Heart left ventricle (tissue), 13 donors: Measurements from ENCODE around the gene CPPED1.

Experiments used
- CTCF ChIP-seq, 12 donors: fragments of 200-600 bp; sonication (generic) in 4 of 12; IDR thresholded peaks; one replicate each; pipeline versions ENCODE4 v1.5.0 to v1.8.0; 2018 to 2022; ENCODE audit warnings: antibody characterized with exemption in 12 of 12, mild to moderate bottlenecking in 5 of 12
- POLR2A ChIP-seq, 2 donors: fragments of 450-650 bp; IDR thresholded peaks; one replicate each; pipeline ENCODE4 v1.6.1; 2017; ENCODE audit warnings: antibody characterized with exemption in 2 of 2, mild to moderate bottlenecking in 2 of 2, moderate library complexity in 2 of 2
- donor health status: ischemic (EF 13 %, LVEDD 7.1; RV severe dilation, severe dysfunction).
- donor health status: DM: no; HTN: yes; CAD: no.
- donor health status: DM: no; HTN: no; CAD: no.
- donor health status: ischemic (EF 25% LVEDD 6.9; RV normal size, moderate dysfunction).
- donor health status: ischemic (EF 25% LVEDD 5.7; RV mildly dilated, moderate dysfunction).
- donor health status: ischemic (EF 35%, LVEDD 5.7; RV mildly dilated, moderate dysfunction).
- donor health status: nonischemic (EF 11% LVEDD 7.7; RV severe dilation, severe dysfunction).
- donor health status: DM: yes; HTN: yes; CAD: no.
- donor health status: PGD.
- donor health status: ischemic (EF 29% LVEDD 5.4; RV normal size, mild dysfunction).
- donor health status: nonischemic (EF 23%, LVEDD 6.1; RV moderate dilation, normal function).

- TF ChIP-seq CTCF (IDR thresholded peaks at IDR 0.05) (no peak), POLR2A (IDR thresholded peaks at IDR 0.05) (no peak)
These were observed 14.6 kb upstream of the CPPED1 start for GRCh38 chr16:12818326-12818725.
